ENCODE results near the gene ARSI.

- TF ChIP-seq CTCF (IDR thresholded peaks at IDR 0.05): no peak
- no peak for TF ChIP-seq EP300 (IDR thresholded peaks at IDR 0.05)
Observed at GRCh38 chr5:150328515-150328914, 25.8 kb upstream of the ARSI start.

All from tibial nerve (tissue), 4 donors.